ENCODE data around the gene TMEM11. TPM values are rescaled to one million over a fixed set of nuclear protein-coding genes. Genes with fewer than 3 reads are reported as not detected.

TMEM11 gene
- total RNA-seq, 1 experiment from 2014 or later = 23.4 TPM

- TF ChIP-seq REST (IDR thresholded peaks at IDR 0.05; ENCODE audit: insufficient read depth in 1 of 2, low read depth in 2 of 2, low read length in 1 of 2) = no peak
- POLR2A ChIA-PET = no interaction called here
- H3K9me3 ChIP-seq (ENCODE audit: control insufficient read depth, insufficient read depth, low read depth, low read length) = no peaks in the 10 kb centered on the region
- intact Hi-C loops (cut with micrococcal nuclease; ENCODE audit: unreplicated experiment) = loop anchor here (10.0 kb wide), 1 partner anchor 86 kb away; the partner anchor contains the start of gene DHRS7B
- peaks cover 3% of the 10 kb centered on the region; the same call in 1 of the 2 replicates for H3K36me3 ChIP-seq (ENCODE audit: control insufficient read depth, insufficient read depth, low read length)
- CTCF ChIA-PET = no interaction called here
- in situ Hi-C loops (cut with HindIII; ENCODE audit: low pct_unique_long_range_greater_than_20kb, low sequenced_read_pairs) = no loop called here
- H3K4me3 ChIP-seq (ENCODE audit: low read depth in 2 of 2, low read length in 2 of 2) = no peak overlapping the region
- BruUV-seq (replicated peaks) = no TSS peak
- DNase-seq (ENCODE audit: low read depth, low spot score) = no peak
- H3K4me1 ChIP-seq (ENCODE audit: control insufficient read depth, insufficient read depth, low read length) = peaks cover 9% of the 10 kb centered on the region
- H3K27me3 ChIP-seq (ENCODE audit: control insufficient read depth, insufficient read depth, low read length) = no peaks in the 10 kb centered on the region
- no peak overlapping the region for H3K27ac ChIP-seq (ENCODE audit: low read length)
- no peak for ATAC-seq
Measured at GRCh38 chr17:21210411-21211076, 3.4 kb downstream of the TMEM11 start.

GRCh38 chr17:21209511-21210175, 4.3 kb downstream of the TMEM11 start:
- Histone ChIP-seq H3K9me3 (ENCODE audit: control insufficient read depth, insufficient read depth, low read depth, low read length) (no peaks in the 10 kb centered on the region), H3K27ac (ENCODE audit: low read length) (no peak overlapping the region), H3K27me3 (ENCODE audit: control insufficient read depth, insufficient read depth, low read length) (no peaks in the 10 kb centered on the region), H3K4me1 (ENCODE audit: control insufficient read depth, insufficient read depth, low read length) (peaks cover 9% of the 10 kb centered on the region), H3K4me3 (ENCODE audit: low read depth in 2 of 2, low read length in 2 of 2) (no peak overlapping the region), H3K36me3 (ENCODE audit: control insufficient read depth, insufficient read depth, low read length) (peaks cover 3% of the 10 kb centered on the region; the same call in 1 of the 2 replicates)
- ChIA-PET CTCF (no interaction called here), POLR2A (no interaction called here)
- no TSS peak for BruUV-seq (replicated peaks)
- in situ Hi-C loops (cut with HindIII; ENCODE audit: low pct_unique_long_range_greater_than_20kb, low sequenced_read_pairs) (no loop called here), intact Hi-C loops (cut with micrococcal nuclease; ENCODE audit: unreplicated experiment) (loop anchor here (10.0 kb wide), 1 partner anchor 85 kb away; the partner anchor contains the start of gene DHRS7B)
- TF ChIP-seq REST (IDR thresholded peaks at IDR 0.05; ENCODE audit: insufficient read depth in 1 of 2, low read depth in 2 of 2, low read length in 1 of 2) (no peak), POLR2AphosphoS5 (IDR thresholded peaks at IDR 0.05; ENCODE audit: low read depth, low read length) (no peak), SIN3A (IDR thresholded peaks at IDR 0.05; ENCODE audit: borderline replicate concordance, insufficient read depth, low read depth, low read length) (no peak), TCF7L2 (IDR thresholded peaks at IDR 0.05; ENCODE audit: low read depth, low read length) (no peak)
- TF ChIP-seq, protein P1, sequence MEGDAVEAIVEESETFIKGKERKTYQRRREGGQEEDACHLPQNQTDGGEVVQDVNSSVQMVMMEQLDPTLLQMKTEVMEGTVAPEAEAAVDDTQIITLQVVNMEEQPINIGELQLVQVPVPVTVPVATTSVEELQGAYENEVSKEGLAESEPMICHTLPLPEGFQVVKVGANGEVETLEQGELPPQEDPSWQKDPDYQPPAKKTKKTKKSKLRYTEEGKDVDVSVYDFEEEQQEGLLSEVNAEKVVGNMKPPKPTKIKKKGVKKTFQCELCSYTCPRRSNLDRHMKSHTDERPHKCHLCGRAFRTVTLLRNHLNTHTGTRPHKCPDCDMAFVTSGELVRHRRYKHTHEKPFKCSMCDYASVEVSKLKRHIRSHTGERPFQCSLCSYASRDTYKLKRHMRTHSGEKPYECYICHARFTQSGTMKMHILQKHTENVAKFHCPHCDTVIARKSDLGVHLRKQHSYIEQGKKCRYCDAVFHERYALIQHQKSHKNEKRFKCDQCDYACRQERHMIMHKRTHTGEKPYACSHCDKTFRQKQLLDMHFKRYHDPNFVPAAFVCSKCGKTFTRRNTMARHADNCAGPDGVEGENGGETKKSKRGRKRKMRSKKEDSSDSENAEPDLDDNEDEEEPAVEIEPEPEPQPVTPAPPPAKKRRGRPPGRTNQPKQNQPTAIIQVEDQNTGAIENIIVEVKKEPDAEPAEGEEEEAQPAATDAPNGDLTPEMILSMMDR (IDR thresholded peaks at IDR 0.05) = no peak
- no peak for ATAC-seq
- no peak for DNase-seq (ENCODE audit: low read depth, low spot score)
